ENCODE results near the gene JAG1. TPM values are rescaled to one million over a fixed set of nuclear protein-coding genes. Genes with fewer than 3 reads are reported as not detected.

The JAG1 gene
- polyA plus RNA-seq, 3 donors, result 169 to 228 (median 174) TPM

- DNase-seq (ENCODE audit: extremely low read depth in 1 of 11, low read depth in 9 of 11, low spot score in 4 of 11), result peak in 1 of 11 donors; percentile 43
Measured at GRCh38 chr20:10708351-10709185, 34.8 kb upstream of the JAG1 start.

GRCh38 chr20:10707791-10708190 lies 34.0 kb upstream of the JAG1 start:
- DNase-seq (ENCODE audit: extremely low read depth in 1 of 11, low read depth in 9 of 11, low spot score in 4 of 11), result no peak

- DNase-seq (ENCODE audit: extremely low read depth in 1 of 11, low read depth in 9 of 11, low spot score in 4 of 11), result no peak
Measured at GRCh38 chr20:10707068-10707467, 33.3 kb upstream of the JAG1 start.

- no peak for DNase-seq (ENCODE audit: extremely low read depth in 1 of 11, low read depth in 9 of 11, low spot score in 4 of 11)
Measured at GRCh38 chr20:10706460-10706811, 32.6 kb upstream of the JAG1 start.

- no peak for DNase-seq (ENCODE audit: extremely low read depth in 1 of 11, low read depth in 9 of 11, low spot score in 4 of 11)
Measured at GRCh38 chr20:10705801-10706459, 32.1 kb upstream of the JAG1 start.

GRCh38 chr20:10701607-10702006 lies 27.8 kb upstream of the JAG1 start:
- DNase-seq (ENCODE audit: extremely low read depth in 1 of 11, low read depth in 9 of 11, low spot score in 4 of 11), result no peak

GRCh38 chr20:10699941-10700340 lies 26.1 kb upstream of the JAG1 start:
- DNase-seq (ENCODE audit: extremely low read depth in 1 of 11, low read depth in 9 of 11, low spot score in 4 of 11), result no peak

GRCh38 chr20:10699489-10699888 lies 25.7 kb upstream of the JAG1 start:
- DNase-seq (ENCODE audit: extremely low read depth in 1 of 11, low read depth in 9 of 11, low spot score in 4 of 11), result no peak

GRCh38 chr20:10696650-10697049 lies 22.9 kb upstream of the JAG1 start:
- DNase-seq (ENCODE audit: extremely low read depth in 1 of 11, low read depth in 9 of 11, low spot score in 4 of 11), result no peak

- DNase-seq (ENCODE audit: extremely low read depth in 1 of 11, low read depth in 9 of 11, low spot score in 4 of 11), result no peak
Measured at GRCh38 chr20:10689385-10689784, 15.6 kb upstream of the JAG1 start.

GRCh38 chr20:10687895-10688294 lies 14.1 kb upstream of the JAG1 start:
- no peak for DNase-seq (ENCODE audit: extremely low read depth in 1 of 11, low read depth in 9 of 11, low spot score in 4 of 11)

- DNase-seq (ENCODE audit: extremely low read depth in 1 of 11, low read depth in 9 of 11, low spot score in 4 of 11), result peak in 1 of 11 donors; percentile 46
Measured at GRCh38 chr20:10686356-10687133, 12.7 kb upstream of the JAG1 start.

GRCh38 chr20:10683537-10683936 lies 9.7 kb upstream of the JAG1 start:
- no peak for DNase-seq (ENCODE audit: extremely low read depth in 1 of 11, low read depth in 9 of 11, low spot score in 4 of 11)

GRCh38 chr20:10682939-10683338 lies 9.1 kb upstream of the JAG1 start:
- DNase-seq (ENCODE audit: extremely low read depth in 1 of 11, low read depth in 9 of 11, low spot score in 4 of 11), result no peak

- DNase-seq (ENCODE audit: extremely low read depth in 1 of 11, low read depth in 9 of 11, low spot score in 4 of 11), result no peak
Measured at GRCh38 chr20:10681494-10681893, 7.7 kb upstream of the JAG1 start.

GRCh38 chr20:10680571-10680970 lies 6.8 kb upstream of the JAG1 start:
- no peak for DNase-seq (ENCODE audit: extremely low read depth in 1 of 11, low read depth in 9 of 11, low spot score in 4 of 11)

- DNase-seq (ENCODE audit: extremely low read depth in 1 of 11, low read depth in 9 of 11, low spot score in 4 of 11), result no peak
Measured at GRCh38 chr20:10679269-10679668, 5.5 kb upstream of the JAG1 start.

GRCh38 chr20:10676518-10676917 lies 2.7 kb upstream of the JAG1 start:
- no peak for DNase-seq (ENCODE audit: extremely low read depth in 1 of 11, low read depth in 9 of 11, low spot score in 4 of 11)

GRCh38 chr20:10675450-10675848 lies 1.6 kb upstream of the JAG1 start:
- DNase-seq (ENCODE audit: extremely low read depth in 1 of 11, low read depth in 9 of 11, low spot score in 4 of 11), result no peak
